SW 1271 (cell line): ENCODE measurements around the gene DCAF17.
"Not testable (repeated sequence)": the region's sequence is repeated elsewhere in the genome, so short reads cannot be mapped to it uniquely, and the experiment has no call there.

Experiments
- DNase-seq, 2 experiments: peaks; one replicate each; lab custom pipeline; 2025; lab: John Stamatoyannopoulos, UW

Gene DCAF17

GRCh38 chr2:171514908-171515582, 81.0 kb downstream of the DCAF17 start:
- no peak for DNase-seq

GRCh38 chr2:171515672-171516298, 81.8 kb downstream of the DCAF17 start:
- DNase-seq: no peak

- no peak for DNase-seq
These were observed 82.8 kb downstream of the DCAF17 start for GRCh38 chr2:171516793-171517192.

GRCh38 chr2:171520471-171520870, 86.4 kb downstream of the DCAF17 start:
- no peak for DNase-seq

GRCh38 chr2:171521361-171522051, 87.5 kb downstream of the DCAF17 start:
- no peak for DNase-seq

GRCh38 chr2:171522052-171522787, 88.2 kb downstream of the DCAF17 start, which contains the start of gene CYBRD1:
Gene CYBRD1 (plus strand): TSS chr2:171522474. CDS start chr2:171522546, 72 bp downstream.
- no peak for DNase-seq

GRCh38 chr2:171522788-171523087, 88.7 kb downstream of the DCAF17 start:
- DNase-seq: no peak

GRCh38 chr2:171523088-171524017, 89.3 kb downstream of the DCAF17 start:
- DNase-seq: peak in 1 of 2 experiments; percentile 13

GRCh38 chr2:171524018-171524401, 90.0 kb downstream of the DCAF17 start:
- no peak for DNase-seq

GRCh38 chr2:171529914-171530313, 95.9 kb downstream of the DCAF17 start:
- DNase-seq: peak in 1 of 2 experiments; percentile 15

- no peak for DNase-seq
These were observed 96.4 kb downstream of the DCAF17 start for GRCh38 chr2:171530378-171530777.

- not testable (repeated sequence) for DNase-seq
These were observed 96.8 kb downstream of the DCAF17 start for GRCh38 chr2:171530859-171531258.

GRCh38 chr2:171531291-171531690, 97.3 kb downstream of the DCAF17 start:
- DNase-seq: no peak

- no peak for DNase-seq
These were observed 97.9 kb downstream of the DCAF17 start for GRCh38 chr2:171531836-171532450.

GRCh38 chr2:171533331-171533730, 99.3 kb downstream of the DCAF17 start:
- DNase-seq: no peak
